Right renal pelvis (tissue), 4 donors: ENCODE measurements around the gene CDK5RAP1. TPM values are rescaled to one million over a fixed set of nuclear protein-coding genes. Genes with fewer than 3 reads are reported as not detected.
"Not testable (repeated sequence)": the region's sequence is repeated elsewhere in the genome, so short reads cannot be mapped to it uniquely, and the experiment has no call there.

Source experiments
- DNase-seq, 4 donors: peaks; one replicate each; pipeline ENCODE4 v3.0.0-alpha.2; 2013; ENCODE audit warnings: low read depth in 4 of 4, low spot score in 3 of 4, missing footprints in 1 of 4
- polyA plus RNA-seq, 4 donors: library from polyadenylated mRNA; unstranded; fragments of 120-200 nt; gene quantifications; one replicate each; pipeline ENCODE4 v1.2.1, GENCODE V29; 2013; ENCODE audit not compliant: insufficient read length in 4 of 4

The CDK5RAP1 gene
- polyA plus RNA-seq, result 10 to 100 TPM; 26.1 to 31.7 (median 29.1) TPM

DNA sequence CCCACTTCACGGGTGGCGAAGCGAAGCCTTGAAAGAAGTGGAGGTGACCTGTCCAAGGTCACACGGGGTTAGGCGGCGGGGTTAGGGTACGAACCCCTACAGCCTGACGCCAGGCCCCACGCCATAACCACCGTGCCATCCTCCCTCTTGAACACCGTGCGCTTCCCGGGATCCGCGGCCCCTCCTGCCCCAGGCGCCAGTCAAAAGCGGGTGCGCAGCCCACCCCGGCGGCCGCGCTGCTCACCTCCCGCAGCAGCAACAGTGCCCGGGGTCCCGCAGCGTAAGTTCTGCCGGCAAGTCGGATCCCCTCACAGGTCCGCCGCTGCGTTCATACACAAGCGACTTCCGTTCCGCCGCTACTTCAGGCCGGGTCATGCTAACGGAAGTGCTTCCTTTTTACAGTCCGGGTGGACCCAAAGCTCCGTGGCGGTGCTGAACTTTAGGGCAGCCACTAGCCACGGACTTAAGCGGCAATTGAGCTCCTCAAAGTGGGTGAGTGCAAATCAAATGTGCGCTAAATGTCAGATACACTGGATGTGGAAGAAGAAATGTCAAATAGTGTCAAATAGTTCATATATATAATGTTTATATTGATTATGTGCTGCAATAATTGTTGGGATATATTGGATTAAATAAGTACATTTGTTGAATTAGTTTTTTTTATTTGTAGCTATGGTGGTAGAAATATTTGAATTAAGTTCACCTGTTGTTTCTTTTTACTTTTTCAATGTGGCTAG is at the start of gene CDK5RAP1:
CDK5RAP1 (minus strand) TSS at position 336 of the 737 bp plus-strand sequence. CDS start 4,455 bp downstream, outside the sequence.
- peak; percentile 76 to 85 (median 83) for DNase-seq

GRCh38 chr20:33450867-33451266 is 49.5 kb upstream of the CDK5RAP1 start:
- DNase-seq, result no peak

GRCh38 chr20:33445881-33446625 is 44.7 kb upstream of the CDK5RAP1 start:
- no peak for DNase-seq

- DNase-seq, result no peak
Measured at GRCh38 chr20:33444797-33445560, 43.7 kb upstream of the CDK5RAP1 start.

DNA sequence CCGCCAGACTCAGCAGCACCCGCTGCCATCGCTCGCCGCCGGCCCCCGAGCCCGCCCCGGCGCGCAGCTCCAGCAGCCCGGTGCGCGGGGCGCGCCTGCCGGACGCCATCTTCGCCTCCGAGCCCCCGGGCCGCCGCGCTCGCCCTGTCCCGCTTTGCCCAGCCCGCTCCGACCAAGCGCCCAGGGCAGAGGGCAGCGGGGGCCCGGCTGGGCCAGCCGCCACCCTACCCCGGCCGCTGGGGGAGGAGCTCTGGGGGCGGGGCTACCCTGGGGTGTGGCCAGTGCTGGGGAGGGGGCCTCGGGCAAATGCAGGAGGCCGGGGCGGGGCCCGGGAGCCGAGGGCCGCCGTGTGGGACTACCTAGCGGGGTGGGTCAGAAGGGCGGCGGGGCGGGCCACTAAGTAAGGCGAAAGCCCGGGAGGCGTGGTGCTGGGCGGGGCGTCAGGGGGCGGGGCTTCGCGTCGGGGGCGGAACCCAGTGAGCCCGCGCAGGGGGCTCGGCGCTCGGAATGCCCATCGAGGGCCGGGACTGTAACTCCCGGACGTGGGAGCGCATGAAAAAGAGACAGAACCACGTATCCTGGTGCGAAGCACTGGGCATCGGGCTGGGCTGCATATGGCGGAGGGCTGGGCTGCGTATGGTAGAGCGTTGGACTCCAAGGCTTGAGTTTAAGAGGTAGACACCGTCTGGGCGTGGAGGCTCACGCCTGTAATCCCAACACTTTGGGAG is 42.4 kb upstream of the CDK5RAP1 start, which contains the start of gene SNTA1:
SNTA1 (minus strand) TSS at position 252 of the 728 bp plus-strand sequence; CDS start at position 109, 143 bp downstream.
- peak in 2 of 4 donors; percentile 53 to 59 for DNase-seq

DNA sequence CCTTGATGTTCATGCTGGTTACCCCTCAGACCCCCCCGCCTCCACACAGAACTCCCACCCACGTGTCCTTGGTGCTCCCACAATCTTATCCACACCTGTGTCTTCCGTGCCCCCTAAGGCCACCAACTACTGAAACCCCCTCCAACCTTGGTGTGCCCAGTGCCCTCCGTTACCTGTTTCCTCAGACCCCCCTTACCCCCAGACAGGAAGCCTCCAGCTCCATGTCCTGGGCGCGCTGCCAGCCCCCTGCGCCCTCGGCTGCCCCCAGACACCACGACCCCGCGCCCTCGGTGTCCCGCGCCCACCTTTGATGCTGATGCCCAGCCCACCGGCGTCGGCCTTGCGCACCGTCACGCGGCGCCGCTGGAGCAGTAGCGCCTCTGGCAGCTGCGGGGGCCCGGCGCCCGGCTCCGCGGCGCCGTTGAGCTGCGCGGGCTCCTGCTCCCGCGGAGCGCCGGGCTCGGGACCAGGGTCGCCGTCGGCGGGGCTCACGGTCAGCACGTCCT is 41.7 kb upstream of the CDK5RAP1 start:
- no peak for DNase-seq

DNA sequence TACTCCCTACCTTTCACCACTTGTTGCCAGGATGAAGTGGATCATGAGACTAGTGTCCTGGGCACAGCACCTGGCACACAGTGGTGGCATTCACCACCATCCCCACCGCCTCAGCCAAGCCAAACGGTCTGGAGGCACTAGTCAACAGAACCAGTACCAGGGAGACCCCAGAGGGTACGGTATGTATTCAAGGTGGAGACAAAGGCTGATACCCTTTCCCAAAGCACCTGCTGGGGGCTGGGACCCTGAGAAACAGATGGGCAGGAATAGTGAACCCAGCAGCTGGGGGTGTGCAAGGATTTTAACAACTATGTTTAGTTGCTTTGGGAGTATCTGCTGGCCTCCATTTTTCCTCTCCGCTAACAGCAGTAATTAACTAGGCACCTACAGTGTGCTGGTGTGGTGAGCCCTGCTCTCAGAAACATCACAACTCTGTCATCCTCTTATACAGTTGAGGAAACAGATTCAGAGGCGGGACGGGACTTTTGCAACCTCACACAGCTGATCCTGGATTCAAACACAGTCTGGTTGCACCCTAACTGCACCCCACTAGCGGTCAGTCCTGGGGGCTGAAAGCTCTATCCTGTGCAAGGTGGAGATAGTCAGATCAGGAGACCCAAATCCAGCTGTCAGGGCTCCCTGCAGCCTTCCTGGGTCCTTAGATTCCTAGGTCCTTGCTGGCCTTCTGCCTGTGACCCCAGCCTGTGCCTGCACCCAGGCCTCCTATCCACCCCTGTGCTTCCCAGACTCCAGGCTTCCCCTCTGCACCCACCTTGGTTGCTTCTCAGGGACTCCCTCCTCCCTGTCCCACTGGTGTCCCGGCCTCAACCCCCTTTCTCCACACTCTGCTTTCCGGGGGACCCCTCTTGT is 41.1 kb upstream of the CDK5RAP1 start:
- no peak for DNase-seq

- DNase-seq, result no peak
Measured at GRCh38 chr20:33441142-33441955, 40.0 kb upstream of the CDK5RAP1 start.

- not testable (repeated sequence) for DNase-seq
Measured at GRCh38 chr20:33440562-33440961, 39.2 kb upstream of the CDK5RAP1 start.

DNA sequence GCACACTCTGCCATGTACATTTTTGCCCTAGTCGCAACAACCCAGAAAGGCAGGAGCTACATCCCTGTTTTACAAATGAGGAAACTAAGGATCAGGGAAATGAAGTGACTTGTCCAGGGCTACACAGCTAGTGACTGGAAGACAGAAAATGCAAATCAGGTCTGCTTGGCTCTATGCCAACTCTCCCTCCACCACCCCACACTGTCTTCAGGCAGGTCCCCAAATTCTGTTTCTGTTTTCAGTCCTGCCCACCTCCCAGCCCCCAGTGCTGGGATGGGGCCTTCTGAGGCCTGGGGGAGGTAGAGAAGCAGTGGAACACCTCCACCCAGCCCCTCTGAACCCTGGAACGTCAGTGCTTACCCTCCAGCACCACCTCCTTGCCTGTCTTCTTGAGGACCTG is 37.2 kb upstream of the CDK5RAP1 start:
- DNase-seq, result no peak

DNA sequence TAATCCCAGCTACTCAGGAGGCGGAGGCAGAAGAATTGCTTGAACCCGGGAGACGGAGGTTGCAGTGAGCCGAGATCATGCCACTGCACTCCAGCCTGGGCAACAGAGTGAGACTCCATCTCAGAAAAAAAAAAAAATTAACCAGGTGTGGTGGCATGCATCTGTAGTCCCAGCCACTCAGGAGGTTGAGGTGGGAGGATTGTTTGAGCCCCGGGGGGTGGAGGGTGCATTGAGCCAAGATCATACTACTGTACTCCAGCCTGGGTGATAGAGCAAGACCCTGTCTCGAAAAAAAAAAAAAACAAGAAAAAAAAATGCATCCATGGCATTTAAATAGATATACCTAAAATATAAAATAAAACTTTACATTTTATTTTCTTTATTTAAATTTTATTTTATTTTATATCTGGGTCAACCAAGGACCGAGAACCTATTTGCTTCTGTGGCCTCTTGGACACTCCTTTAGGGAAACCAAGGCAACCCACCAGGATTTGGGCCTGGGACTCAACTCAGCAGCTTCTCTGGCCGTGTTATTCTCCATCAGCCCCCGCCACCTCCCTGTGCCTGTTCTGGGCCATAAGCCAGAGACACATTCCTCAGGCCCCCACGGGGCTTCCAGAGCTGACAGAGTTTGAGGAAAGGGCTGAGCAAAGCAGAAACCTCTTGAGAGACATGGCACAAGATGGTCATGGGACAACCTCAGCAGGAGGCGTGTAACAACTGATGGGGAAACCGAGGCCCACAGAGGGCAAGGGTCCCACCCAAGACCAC is 36.0 kb upstream of the CDK5RAP1 start:
- peak in 1 of 4 donors; percentile 31 for DNase-seq

DNA sequence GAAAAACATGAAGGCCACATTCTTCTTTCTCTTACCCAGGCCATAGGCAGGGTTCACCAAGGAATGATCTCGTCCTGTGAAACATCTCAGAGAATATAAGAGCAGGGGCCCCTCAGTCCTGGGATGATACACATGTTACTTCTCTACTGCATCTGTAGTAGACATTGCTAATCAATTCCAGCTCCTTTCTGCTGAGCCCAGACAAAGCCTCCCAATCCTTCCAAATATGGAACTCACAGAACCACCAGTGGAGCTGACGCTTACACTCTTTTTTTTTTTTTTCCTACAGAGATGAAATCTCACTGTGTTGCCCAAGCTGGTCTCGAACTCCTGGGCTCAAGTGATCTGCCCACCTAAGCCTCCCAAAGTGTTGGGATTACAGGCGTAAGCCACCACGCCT is 33.1 kb upstream of the CDK5RAP1 start:
- no peak for DNase-seq

DNA sequence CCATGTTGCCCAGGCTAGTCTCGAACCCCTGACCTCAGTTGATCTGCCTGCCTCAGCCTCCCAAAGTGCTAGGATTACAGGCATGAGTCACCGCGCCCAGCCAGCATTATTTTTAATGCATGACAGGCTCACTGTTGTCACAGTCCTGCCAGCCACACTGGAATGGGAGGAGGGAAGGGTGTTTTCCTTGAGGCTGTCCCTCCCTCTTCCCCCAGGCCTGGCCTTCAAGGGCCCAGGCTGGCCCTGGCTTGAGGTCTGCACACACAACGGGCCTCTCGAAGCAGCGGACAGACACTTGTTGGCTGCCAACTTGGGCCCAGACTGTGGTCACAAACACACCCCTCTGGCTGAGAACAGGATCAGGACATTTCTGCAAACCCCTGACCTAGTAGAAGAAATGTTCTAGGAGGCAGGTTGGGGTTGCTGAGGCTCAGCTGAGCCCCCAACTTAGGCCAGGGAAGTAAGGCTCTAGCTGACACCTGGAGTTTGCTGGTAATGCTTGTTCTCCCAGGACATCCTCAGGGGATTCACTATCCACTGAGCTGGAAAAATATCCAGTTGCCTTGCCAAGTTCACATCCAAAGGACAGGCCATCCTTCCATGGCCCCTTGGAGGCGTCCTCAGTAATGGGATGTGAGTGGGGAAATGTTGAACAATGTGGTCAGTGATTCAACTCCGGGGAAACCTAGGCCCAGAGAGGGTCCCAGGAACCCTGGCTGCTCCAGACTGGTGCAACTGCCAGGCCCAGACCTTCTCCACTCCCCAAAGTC is 32.3 kb upstream of the CDK5RAP1 start:
- no peak for DNase-seq

GRCh38 chr20:33431797-33432381 is 30.6 kb upstream of the CDK5RAP1 start:
- DNase-seq, result no peak

- DNase-seq, result not testable (repeated sequence)
Measured at GRCh38 chr20:33423875-33424274, 22.6 kb upstream of the CDK5RAP1 start.

DNA sequence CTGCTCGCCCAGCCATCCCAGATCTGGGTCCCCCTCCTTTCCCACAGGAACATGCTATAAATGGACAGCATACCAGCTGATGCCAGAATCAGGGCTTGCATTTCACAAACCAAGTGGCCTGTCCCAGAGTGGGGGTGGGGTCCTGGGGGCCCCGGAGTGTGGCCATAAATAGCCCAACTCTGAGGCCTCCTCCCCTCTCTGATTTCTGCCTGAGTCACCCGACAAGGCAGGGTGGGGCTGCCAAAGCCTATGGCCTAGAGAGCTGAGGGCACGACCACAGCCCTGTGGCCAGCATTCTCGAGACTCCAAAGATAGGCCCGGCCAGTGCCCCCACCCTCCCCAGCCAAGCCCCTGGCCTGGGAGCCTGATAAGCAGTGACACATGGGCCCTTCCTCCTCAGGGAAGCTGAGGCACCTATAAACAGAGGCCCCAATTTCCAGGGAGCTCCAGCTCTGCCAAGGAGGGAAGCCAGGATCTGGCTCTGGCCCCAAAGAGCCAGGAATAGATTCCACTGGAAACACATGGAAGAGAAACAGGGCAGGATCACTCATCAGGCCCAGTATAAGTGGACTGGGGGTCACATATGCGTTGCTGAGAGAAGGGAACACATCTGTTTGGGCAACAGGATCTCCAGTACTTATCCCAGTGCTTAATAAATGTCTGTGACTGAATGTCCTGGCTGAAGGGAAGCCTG is 22.0 kb upstream of the CDK5RAP1 start:
- no peak for DNase-seq
